Tibial artery (tissue), 4 donors: Measurements from ENCODE around the gene ZYX.

Experiments
- DNase-seq, 2 donors: peaks; one replicate each; pipeline ENCODE4 v3.0.0-alpha.2; 2019
- H3K27ac ChIP-seq, 2 donors: fragments of 200-600 bp; sonication (generic) in 1 of 2; 1 replicate in 1 of 2; 2 replicates in 1 of 2; pipeline ENCODE4 v1.5.1; 2018 to 2019; ENCODE audit warnings: mild to moderate bottlenecking in 1 of 2
- H3K27me3 ChIP-seq, 2 donors: fragments of 200-600 bp; sonication (generic) in 1 of 2; one replicate each; pipeline versions ENCODE4 v1.5.1 to v1.6.0; 2016 to 2019
- H3K36me3 ChIP-seq, 3 donors: fragments of 200-600 bp; sonication (generic) in 2 of 3; one replicate each; pipeline ENCODE4 v1.5.1; 2016 to 2019; ENCODE audit warnings: mild to moderate bottlenecking in 2 of 3
- H3K4me1 ChIP-seq, 4 donors: fragments of 200-600 bp; sonication (generic) in 2 of 4; 1 replicate in 3 of 4; 2 replicates in 1 of 4; pipeline ENCODE4 v1.5.1; 2016 to 2019
- H3K4me3 ChIP-seq, 2 donors: fragments of 200-600 bp; sonication (generic) in 1 of 2; 1 replicate in 1 of 2; 2 replicates in 1 of 2; pipeline ENCODE4 v1.5.1; 2018 to 2019; ENCODE audit warnings: mild to moderate bottlenecking in 2 of 2
- H3K9me3 ChIP-seq, 3 donors: fragments of 200-600 bp; sonication (generic) in 1 of 3; one replicate each; pipeline ENCODE4 v1.5.1; 2016 to 2019
- intact Hi-C: fragments of 100-400 bp; cut with DNase I; formaldehyde crosslinking; loops from one replicate; pipeline ENCODE4 v1.15.0; 2023; ENCODE audit warnings: low total_unique reads
- TF ChIP-seq, protein P1 (sequence below), 2 experiments: fragments of 200-600 bp in 1 of 2; fragments of 450-650 bp in 1 of 2; IDR thresholded peaks; one replicate each; pipeline ENCODE4 v1.5.1; 2017 to 2019; ENCODE audit warnings: antibody characterized with exemption in 2 of 2, mild to moderate bottlenecking in 1 of 2, moderate library complexity in 1 of 2

The ZYX gene

GRCh38 chr7:143434660-143435059, 53.5 kb downstream of the ZYX start:
- no peak overlapping the region for H3K27ac ChIP-seq
- TF ChIP-seq, protein P1, sequence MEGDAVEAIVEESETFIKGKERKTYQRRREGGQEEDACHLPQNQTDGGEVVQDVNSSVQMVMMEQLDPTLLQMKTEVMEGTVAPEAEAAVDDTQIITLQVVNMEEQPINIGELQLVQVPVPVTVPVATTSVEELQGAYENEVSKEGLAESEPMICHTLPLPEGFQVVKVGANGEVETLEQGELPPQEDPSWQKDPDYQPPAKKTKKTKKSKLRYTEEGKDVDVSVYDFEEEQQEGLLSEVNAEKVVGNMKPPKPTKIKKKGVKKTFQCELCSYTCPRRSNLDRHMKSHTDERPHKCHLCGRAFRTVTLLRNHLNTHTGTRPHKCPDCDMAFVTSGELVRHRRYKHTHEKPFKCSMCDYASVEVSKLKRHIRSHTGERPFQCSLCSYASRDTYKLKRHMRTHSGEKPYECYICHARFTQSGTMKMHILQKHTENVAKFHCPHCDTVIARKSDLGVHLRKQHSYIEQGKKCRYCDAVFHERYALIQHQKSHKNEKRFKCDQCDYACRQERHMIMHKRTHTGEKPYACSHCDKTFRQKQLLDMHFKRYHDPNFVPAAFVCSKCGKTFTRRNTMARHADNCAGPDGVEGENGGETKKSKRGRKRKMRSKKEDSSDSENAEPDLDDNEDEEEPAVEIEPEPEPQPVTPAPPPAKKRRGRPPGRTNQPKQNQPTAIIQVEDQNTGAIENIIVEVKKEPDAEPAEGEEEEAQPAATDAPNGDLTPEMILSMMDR (IDR thresholded peaks at IDR 0.05), result no peak
- H3K9me3 ChIP-seq, result no peaks in the 10 kb centered on the region
- no peak overlapping the region for H3K4me3 ChIP-seq
- H3K27me3 ChIP-seq, result no peaks in the 10 kb centered on the region
- H3K4me1 ChIP-seq, result no peaks in the 10 kb centered on the region
- H3K36me3 ChIP-seq, result no peaks in the 10 kb centered on the region
- DNase-seq, result peak in 1 of 2 donors; percentile 37
- intact Hi-C loops, result no loop called here

DNA sequence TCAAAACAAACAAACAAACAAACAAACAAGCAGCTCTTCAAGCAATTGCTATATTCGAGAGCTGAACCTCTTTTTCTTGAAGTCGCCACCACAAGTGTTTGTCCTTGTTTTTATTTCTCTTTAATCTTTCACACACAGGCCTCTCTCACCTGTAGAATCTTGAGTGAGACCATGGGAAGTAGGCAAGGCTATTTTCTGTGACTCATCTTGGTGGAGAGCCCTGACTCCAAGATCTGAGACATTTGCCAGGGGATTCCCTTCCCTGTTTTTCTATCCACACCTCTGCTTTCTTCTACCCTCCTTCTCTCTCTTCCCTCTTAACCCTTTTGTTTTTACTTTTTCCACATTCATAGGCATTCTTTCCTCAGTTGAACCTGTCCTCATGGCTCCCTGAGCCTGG, 54.1 kb downstream of the ZYX start:
- Histone ChIP-seq H3K4me3 (no peak overlapping the region), H3K27ac (no peak overlapping the region), H3K9me3 (no peaks in the 10 kb centered on the region), H3K4me1 (no peaks in the 10 kb centered on the region), H3K36me3 (no peaks in the 10 kb centered on the region), H3K27me3 (no peaks in the 10 kb centered on the region)
- TF ChIP-seq, protein P1 (IDR thresholded peaks at IDR 0.05), result no peak
- intact Hi-C loops, result no loop called here
- no peak for DNase-seq

- Histone ChIP-seq H3K4me1 (no peaks in the 10 kb centered on the region), H3K9me3 (no peaks in the 10 kb centered on the region), H3K27me3 (no peaks in the 10 kb centered on the region), H3K36me3 (no peaks in the 10 kb centered on the region), H3K4me3 (no peak overlapping the region), H3K27ac (no peak overlapping the region)
- no peak for DNase-seq
- intact Hi-C loops, result no loop called here
- TF ChIP-seq, protein P1 (IDR thresholded peaks at IDR 0.05), result no peak
Observed at GRCh38 chr7:143436325-143436946, 55.3 kb downstream of the ZYX start.

- no peak overlapping the region for H3K27ac ChIP-seq
Observed at GRCh38 chr7:143437578-143437977, 56.4 kb downstream of the ZYX start.

GRCh38 chr7:143439866-143440265, 58.7 kb downstream of the ZYX start:
- Histone ChIP-seq H3K4me3 (no peak overlapping the region), H3K36me3 (no peaks in the 10 kb centered on the region), H3K27me3 (no peaks in the 10 kb centered on the region), H3K9me3 (no peaks in the 10 kb centered on the region), H3K4me1 (no peaks in the 10 kb centered on the region), H3K27ac (no peak overlapping the region)
- intact Hi-C loops, result no loop called here
- DNase-seq, result no peak
- TF ChIP-seq, protein P1 (IDR thresholded peaks at IDR 0.05), result no peak

More at GRCh38 chr7:143437578-143437977, 56.4 kb downstream of the ZYX start:
- intact Hi-C loops, result no loop called here
- TF ChIP-seq, protein P1 (IDR thresholded peaks at IDR 0.05), result no peak
- Histone ChIP-seq H3K27me3 (no peaks in the 10 kb centered on the region), H3K9me3 (no peaks in the 10 kb centered on the region), H3K4me1 (no peaks in the 10 kb centered on the region), H3K4me3 (no peak overlapping the region), H3K36me3 (no peaks in the 10 kb centered on the region)
- DNase-seq, result no peak
